GM21825 (cell line): ENCODE measurements around the gene SEMA3B.
"Not testable (repeated sequence)": the region's sequence is repeated elsewhere in the genome, so short reads cannot be mapped to it uniquely, and the experiment has no call there.

ENCODE experiments used
- ATAC-seq: cut with Tn5 transposase; IDR thresholded peaks from one replicate; pipeline ENCODE4 v1.9.1; 2021; ENCODE audit warnings: mild to moderate bottlenecking, moderate library complexity; ENCODE audit not compliant: unreplicated experiment

Gene SEMA3B

GRCh38 chr3:50312041-50312440 lies 43.1 kb downstream of the SEMA3B start:
- not testable (repeated sequence) for ATAC-seq

GRCh38 chr3:50314342-50314741 lies 45.4 kb downstream of the SEMA3B start:
- no peak for ATAC-seq

GRCh38 chr3:50314816-50315215 lies 45.9 kb downstream of the SEMA3B start:
- no peak for ATAC-seq

- no peak for ATAC-seq
Measured at GRCh38 chr3:50316657-50317242, 47.8 kb downstream of the SEMA3B start.

GRCh38 chr3:50317300-50317699 lies 48.4 kb downstream of the SEMA3B start:
- ATAC-seq = no peak

GRCh38 chr3:50318163-50318562 lies 49.2 kb downstream of the SEMA3B start:
- no peak for ATAC-seq

- ATAC-seq = no peak
Measured at GRCh38 chr3:50318615-50319014, 49.7 kb downstream of the SEMA3B start.

GRCh38 chr3:50319181-50319893 lies 50.4 kb downstream of the SEMA3B start:
- ATAC-seq = no peak

- no peak for ATAC-seq
Measured at GRCh38 chr3:50319894-50320625, 51.1 kb downstream of the SEMA3B start.

GRCh38 chr3:50320853-50321335 lies 51.9 kb downstream of the SEMA3B start:
- ATAC-seq = peak; percentile 34

GRCh38 chr3:50321336-50322114 lies 52.6 kb downstream of the SEMA3B start:
- ATAC-seq = peak; percentile 71

- no peak for ATAC-seq
Measured at GRCh38 chr3:50322115-50322385, 53.1 kb downstream of the SEMA3B start.

GRCh38 chr3:50322386-50323091 lies 53.6 kb downstream of the SEMA3B start, which contains the start of gene HYAL2:
HYAL2 (minus strand) TSS chr3:50322745; CDS start chr3:50320489, 2,256 bp downstream.
- ATAC-seq = no peak

GRCh38 chr3:50323092-50323600 lies 54.2 kb downstream of the SEMA3B start:
- ATAC-seq = no peak

- no peak for ATAC-seq
Measured at GRCh38 chr3:50323614-50324199, 54.8 kb downstream of the SEMA3B start.

GRCh38 chr3:50324351-50325112 lies 55.6 kb downstream of the SEMA3B start:
- ATAC-seq = no peak

- ATAC-seq = no peak
Measured at GRCh38 chr3:50325113-50325480, 56.1 kb downstream of the SEMA3B start.

GRCh38 chr3:50325497-50326181 lies 56.7 kb downstream of the SEMA3B start:
- ATAC-seq = no peak

GRCh38 chr3:50326182-50326541 lies 57.2 kb downstream of the SEMA3B start:
- no peak for ATAC-seq
